Mononuclear cell (primary cell): ENCODE data around the gene B9D2. TPM values are rescaled to one million over a fixed set of nuclear protein-coding genes. Genes with fewer than 3 reads are reported as not detected.
"Not testable (repeated sequence)": the region's sequence is repeated elsewhere in the genome, so short reads cannot be mapped to it uniquely, and the experiment has no call there.

Source experiments
- H3K27me3 ChIP-seq: 2 replicates; pipeline ENCODE4 v1.6.0; 2011; ENCODE audit warnings: low read length, control low read depth; ENCODE audit not compliant: insufficient read depth
- H3K4me1 ChIP-seq: 2 replicates; pipeline ENCODE4 v1.5.1; 2011; ENCODE audit warnings: mild to moderate bottlenecking, low read length, control low read depth; ENCODE audit not compliant: insufficient read depth
- H3K4me3 ChIP-seq: 2 replicates; pipeline ENCODE4 v1.5.1; 2011; ENCODE audit warnings: mild to moderate bottlenecking, low read length, moderate library complexity
- H3K9me3 ChIP-seq: 2 replicates; pipeline ENCODE4 v1.5.1; 2011; ENCODE audit warnings: low read depth, mild to moderate bottlenecking, control low read depth, low read length
- total RNA-seq: library from RNA; depleted of rRNA; stranded (reverse); fragments of >200 nt; gene quantifications from one replicate; pipeline ENCODE4 v1.2.3, GENCODE V29; 2012

The B9D2 gene
- total RNA-seq, 1 donor, result 3.8 TPM

DNA sequence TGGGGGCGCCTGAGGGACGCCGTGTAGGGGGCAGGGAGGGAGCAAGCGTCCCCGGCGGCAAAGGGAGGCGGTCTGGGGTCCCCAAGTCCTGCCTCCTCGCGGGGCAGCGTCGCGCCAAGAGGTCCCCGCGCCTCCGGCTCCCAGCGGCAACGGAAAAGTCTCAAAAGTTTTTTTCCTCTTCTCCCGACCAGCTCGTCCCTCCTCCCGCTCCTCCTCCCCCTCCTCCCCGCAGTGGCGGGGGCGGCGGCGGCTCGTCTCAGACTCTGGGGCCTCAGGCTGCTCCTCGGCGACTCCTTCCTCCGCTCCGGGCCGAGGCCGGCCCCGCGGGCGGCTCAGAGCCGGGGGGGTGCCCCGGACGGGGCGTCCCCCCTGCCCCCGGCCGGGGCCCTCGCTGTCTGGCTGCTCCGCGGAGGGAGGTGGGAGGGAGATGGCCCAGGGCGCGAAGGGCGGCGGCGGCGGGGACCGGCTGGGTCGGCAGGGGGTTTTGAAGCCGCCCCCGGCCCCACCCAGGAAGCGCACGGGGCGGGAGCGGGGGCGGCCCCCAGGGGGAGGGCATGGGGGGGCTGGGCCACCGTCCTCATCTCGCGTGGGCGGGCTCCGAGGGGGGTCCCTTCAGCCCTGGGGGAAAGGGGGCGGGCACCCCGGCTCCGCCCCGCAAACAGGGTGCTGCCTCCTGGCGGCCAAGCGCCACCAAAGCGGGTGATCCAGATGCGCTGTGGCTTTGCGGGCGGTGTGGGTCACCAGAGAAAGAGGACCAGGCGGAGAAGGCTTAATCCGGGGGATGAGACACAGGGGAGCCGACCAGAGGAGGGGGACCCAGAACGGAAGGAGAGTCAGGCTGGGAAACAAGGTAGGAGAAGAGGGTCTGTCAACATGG, 10.2 kb downstream of the B9D2 start, which contains the start of gene TGFB1:
TSS of gene TGFB1 (minus strand) at position 457 of the 877 bp plus-strand sequence. CDS start 878 bp downstream, outside the sequence.
- Histone ChIP-seq H3K4me1 (peaks cover 72% of the 10 kb centered on the region), H3K9me3 (no peaks in the 10 kb centered on the region), H3K27me3 (no peaks in the 10 kb centered on the region), H3K4me3 (peak within 1 kb of the TSS; percentile 82)

DNA sequence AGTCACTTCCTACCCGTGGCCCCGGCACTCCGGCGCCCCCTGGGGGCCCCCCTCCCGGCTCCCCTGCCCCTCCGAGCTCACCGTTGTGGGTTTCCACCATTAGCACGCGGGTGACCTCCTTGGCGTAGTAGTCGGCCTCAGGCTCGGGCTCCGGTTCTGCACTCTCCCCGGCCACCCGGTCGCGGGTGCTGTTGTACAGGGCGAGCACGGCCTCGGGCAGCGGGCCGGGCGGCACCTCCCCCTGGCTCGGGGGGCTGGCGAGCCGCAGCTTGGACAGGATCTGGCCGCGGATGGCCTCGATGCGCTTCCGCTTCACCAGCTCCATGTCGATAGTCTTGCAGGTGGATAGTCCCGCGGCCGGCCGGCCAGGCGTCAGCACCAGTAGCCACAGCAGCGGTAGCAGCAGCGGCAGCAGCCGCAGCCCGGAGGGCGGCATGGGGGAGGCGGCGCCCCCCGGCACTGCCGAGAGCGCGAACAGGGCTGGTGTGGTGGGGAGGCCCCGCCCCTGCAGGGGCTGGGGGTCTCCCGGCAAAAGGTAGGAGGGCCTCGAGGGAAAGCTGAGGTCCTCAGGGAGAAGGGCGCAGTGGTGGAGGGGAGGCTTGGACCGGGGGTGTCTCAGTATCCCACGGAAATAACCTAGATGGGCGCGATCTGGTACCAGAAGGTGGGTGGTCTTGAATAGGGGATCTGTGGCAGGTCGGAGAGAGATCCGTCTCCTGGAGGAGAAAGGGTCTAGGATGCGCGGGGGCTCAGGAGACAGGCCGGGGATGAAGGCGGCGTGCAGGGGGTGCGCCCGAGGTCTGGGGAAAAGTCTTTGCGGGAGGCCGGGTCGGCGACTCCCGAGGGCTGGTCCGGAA, 11.1 kb downstream of the B9D2 start:
- Histone ChIP-seq H3K27me3 (no peaks in the 10 kb centered on the region), H3K4me3 (peak overlapping the region; percentile 82), H3K9me3 (no peaks in the 10 kb centered on the region), H3K4me1 (peaks cover 70% of the 10 kb centered on the region)

DNA sequence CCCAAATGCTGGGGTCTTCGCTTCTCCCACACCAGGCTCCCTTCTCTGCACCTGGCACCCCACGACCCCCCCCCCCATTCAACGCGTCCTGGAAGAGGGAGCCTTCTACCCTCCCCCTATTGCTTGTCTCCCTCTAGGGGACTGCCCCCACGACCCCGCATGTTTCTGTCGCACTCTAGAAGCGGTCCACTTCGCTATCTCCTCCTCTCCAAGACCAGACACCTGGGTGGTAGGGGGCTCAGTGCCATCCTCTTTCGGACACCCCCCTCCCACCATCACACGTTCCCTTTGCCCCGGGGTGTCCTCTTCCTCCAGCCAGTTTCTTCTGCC, 11.7 kb downstream of the B9D2 start:
- Histone ChIP-seq H3K9me3 (no peaks in the 10 kb centered on the region), H3K4me1 (peaks cover 70% of the 10 kb centered on the region), H3K4me3 (peak overlapping the region; percentile 82), H3K27me3 (no peaks in the 10 kb centered on the region)

DNA sequence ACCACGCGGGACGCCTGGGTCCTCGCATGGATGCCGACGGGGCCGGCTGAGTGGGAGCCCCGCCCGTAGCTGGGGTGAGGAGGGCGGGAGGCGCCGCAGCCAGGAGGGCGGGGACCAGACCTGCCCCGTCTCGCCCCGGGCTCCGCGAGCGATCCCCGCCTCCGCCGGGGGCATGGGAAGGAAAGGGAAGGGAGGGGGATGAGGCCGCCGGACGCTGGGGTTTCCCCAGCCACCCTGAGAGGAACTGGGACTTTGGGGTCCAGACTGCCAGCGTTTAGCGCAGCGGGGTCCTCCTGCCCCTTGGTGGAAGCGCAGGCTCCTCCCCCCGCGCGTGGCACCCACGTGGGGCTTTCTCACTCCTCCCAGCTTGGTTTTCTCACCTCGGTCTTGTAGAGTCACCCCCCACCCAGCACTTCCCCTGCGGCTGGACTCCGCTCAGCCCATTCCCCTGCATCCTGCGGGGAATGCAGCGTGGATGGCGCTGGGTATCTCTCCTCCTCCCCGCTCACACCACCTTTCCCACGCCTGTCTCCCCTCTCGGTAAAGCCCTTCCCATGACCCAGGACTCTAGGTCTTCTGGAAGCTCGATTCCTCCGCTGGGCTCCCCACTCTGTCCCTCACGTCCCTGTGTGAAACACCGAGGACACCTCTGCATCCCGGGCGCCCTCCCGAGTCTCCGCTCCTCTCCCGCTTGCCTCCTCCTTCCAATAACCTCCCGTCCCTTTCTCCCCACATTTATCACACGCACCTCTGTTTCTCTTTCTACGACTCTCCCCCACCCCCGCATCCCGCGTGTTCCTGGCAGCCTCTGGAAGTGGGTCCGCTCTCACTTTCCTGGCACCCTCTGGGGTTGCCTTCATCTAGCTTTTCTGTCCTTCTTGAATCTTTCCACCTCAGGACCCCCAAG, 12.4 kb downstream of the B9D2 start:
- Histone ChIP-seq H3K4me3 (peak overlapping the region; percentile 82), H3K9me3 (no peaks in the 10 kb centered on the region), H3K27me3 (no peaks in the 10 kb centered on the region), H3K4me1 (peaks cover 66% of the 10 kb centered on the region)

DNA sequence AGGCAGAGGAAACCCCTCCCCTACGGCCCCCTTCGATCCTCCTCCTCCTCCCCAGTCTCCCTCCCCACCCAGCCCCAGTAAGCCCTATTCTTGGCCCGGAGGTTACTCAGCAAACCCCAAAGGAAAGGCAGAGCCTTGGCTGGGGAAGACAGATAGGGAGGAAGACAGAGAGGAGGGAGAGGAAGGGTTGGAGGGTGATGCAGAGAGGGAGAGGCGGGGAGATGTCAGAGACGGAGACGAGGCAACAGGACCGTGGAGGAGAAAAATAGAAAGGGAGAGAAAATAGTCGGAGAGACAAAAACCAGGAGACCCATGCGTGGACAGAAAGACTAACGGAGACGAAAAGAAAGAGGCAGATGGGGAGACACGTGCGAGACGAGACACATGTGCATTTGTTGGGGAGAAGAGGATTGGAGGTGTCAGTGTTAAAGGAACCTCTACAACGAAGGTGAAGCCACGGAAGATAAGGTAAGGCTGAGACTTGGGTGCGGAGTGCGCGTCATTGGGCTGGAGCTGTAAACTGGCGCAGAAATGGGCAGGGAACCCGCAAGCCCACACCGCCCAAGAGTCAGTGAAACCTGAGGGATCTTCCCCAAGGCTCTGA, 13.1 kb downstream of the B9D2 start:
- peak overlapping the region; percentile 82 for H3K4me3 ChIP-seq
- peaks cover 62% of the 10 kb centered on the region for H3K4me1 ChIP-seq
- H3K9me3 ChIP-seq, result no peaks in the 10 kb centered on the region

DNA sequence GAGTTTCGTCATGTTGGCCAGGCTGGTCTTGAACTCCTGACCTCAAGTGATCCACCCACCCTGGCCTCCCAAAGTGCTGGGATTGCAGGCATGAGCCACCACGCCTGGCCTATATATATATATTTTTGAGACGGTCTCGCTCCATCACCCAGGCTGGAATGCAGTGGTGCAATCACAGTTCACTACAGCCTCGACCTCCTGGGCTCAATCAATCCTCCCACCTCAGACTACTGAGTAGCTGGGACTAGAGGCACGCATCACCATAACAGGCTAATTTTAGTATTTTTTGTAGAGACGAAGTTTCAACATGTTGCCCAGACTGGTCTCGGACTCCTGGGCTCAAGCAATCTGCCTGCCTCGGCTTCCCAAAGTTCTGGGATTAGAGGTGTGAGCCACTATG, 17.0 kb downstream of the B9D2 start:
- not testable (repeated sequence) for H3K27me3 ChIP-seq, H3K4me3 ChIP-seq, H3K9me3 ChIP-seq
- H3K4me1 ChIP-seq, result peaks cover 75% of the 10 kb centered on the region

More for the DNA sequence above, 13.1 kb downstream of the B9D2 start:
- no peaks in the 10 kb centered on the region for H3K27me3 ChIP-seq

DNA sequence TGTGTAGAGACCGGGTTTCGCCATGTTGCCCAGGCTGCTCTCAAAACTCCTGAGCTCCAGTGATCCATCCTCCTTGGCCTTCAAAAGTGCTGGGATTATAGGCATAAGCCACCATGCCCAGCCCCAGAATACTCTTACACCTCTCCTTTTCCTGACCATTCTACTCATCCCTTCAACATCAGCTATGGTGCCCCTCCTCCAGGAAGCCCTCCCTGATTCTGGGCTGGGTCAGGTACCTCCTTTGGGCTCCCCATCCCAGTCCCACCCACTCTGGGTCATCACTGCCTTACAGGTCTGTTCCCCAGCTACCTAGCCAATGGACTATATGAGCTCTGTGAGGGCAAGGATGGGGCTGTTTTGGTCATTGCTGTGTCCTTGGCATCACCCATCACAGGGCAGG, 19.8 kb downstream of the B9D2 start:
- H3K9me3 ChIP-seq, result no peaks in the 10 kb centered on the region
- H3K27me3 ChIP-seq, result no peaks in the 10 kb centered on the region
- H3K4me3 ChIP-seq, result no peak overlapping the region
- peaks cover 73% of the 10 kb centered on the region for H3K4me1 ChIP-seq

DNA sequence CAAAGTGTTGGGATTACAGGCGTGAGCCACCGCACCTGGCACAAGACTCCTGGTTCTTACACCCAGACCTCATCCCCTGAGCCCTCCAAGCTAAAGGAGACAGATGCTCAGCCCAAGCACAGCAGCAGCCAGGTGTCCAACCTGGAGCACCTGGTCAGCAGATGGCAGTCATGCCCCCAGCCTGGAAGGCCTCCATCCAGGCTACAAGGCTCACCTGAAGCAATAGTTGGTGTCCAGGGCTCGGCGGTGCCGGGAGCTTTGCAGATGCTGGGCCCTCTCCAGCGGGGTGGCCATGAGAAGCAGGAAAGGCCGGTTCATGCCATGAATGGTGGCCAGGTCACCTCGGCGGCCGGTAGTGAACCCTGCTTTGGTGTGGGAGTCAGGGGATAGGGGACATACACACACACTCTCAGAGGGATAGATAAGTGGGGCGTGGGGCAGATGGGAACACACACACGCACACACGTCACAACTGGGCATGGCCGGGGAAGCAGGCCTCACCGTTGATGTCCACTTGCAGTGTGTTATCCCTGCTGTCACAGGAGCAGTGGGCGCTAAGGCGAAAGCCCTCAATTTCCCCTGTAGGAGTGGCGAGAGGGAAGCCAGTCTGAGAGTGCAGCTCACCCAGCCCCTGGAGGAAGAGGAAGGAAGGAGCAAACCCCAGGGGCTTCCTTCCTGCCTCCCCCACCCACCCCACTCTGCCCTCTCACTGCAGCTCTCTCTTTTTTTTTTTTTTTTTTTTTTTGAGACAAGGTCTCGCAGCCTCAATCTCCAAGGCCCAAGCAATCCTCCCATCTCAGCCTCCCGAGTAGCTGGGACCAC, 22.1 kb downstream of the B9D2 start:
- peak overlapping the region; percentile 22 for H3K4me3 ChIP-seq
- H3K4me1 ChIP-seq, result peaks cover 63% of the 10 kb centered on the region

DNA sequence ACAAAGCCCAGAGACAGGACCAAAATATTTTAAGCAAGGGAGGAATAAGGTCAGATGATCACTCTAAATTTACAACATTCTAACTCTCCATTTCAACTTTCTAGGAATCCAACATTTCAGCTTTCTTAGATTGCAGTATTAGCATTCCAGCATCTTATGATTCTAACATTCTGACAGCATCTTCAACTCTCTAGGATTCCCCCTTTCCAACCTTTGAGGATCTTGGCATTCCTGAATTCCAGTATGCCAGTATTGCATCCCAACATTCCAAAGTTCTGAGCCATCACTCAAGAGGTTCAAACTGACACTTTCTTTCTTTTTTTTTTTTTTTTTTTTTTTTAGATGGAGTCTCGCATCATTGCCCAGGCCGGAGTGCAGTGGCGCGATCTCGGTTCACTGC, 24.0 kb downstream of the B9D2 start:
- H3K9me3 ChIP-seq, result no peaks in the 10 kb centered on the region
- H3K4me1 ChIP-seq, result peaks cover 77% of the 10 kb centered on the region
- no peak overlapping the region for H3K4me3 ChIP-seq
- no peaks in the 10 kb centered on the region for H3K27me3 ChIP-seq

More for the DNA sequence above, 22.1 kb downstream of the B9D2 start:
- no peaks in the 10 kb centered on the region for H3K27me3 ChIP-seq
- H3K9me3 ChIP-seq, result no peaks in the 10 kb centered on the region

DNA sequence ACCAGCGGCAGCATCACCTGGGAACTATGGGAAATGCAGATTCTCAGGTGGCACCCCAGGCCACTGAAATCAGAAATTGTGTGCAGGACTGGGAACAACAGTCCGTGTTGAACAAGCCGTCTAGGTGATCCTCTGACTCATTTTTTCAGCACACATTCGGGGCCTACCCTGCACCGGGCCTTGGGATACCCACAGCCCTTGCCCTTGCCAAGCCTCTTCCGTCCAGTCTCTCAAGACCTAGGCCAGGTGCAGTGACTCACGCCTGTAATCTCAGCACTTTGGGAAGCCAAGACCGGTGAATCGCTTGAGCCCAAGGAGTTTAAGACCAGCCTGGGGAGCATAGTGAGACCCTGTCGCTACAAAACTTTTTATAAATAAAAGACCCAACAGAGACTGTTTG, 28.5 kb downstream of the B9D2 start:
- Histone ChIP-seq H3K4me1 (peaks cover 72% of the 10 kb centered on the region), H3K9me3 (no peaks in the 10 kb centered on the region), H3K27me3 (no peaks in the 10 kb centered on the region), H3K4me3 (no peak overlapping the region)

DNA sequence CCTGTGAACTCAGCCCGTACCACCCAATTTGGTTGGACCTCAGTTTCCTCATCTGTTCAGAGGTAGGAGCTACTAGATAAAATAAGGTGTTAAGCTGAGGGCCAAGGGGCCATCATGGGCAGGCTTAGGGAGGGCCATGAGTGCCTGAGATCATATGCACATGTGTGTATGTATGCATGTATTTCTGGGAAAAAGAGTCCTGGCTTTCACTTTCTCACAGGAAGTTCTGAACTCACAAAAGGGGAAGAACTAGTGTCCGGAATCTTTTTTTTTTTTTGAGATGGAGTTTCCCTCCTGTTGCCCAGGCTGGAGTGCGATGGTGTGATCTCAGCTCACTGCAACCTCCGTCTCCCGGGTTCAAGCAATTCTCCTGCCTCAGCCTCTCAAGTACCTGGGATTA, 29.2 kb downstream of the B9D2 start:
- no peak overlapping the region for H3K4me3 ChIP-seq
- H3K9me3 ChIP-seq, result no peaks in the 10 kb centered on the region
- no peaks in the 10 kb centered on the region for H3K27me3 ChIP-seq
- peaks cover 72% of the 10 kb centered on the region for H3K4me1 ChIP-seq

DNA sequence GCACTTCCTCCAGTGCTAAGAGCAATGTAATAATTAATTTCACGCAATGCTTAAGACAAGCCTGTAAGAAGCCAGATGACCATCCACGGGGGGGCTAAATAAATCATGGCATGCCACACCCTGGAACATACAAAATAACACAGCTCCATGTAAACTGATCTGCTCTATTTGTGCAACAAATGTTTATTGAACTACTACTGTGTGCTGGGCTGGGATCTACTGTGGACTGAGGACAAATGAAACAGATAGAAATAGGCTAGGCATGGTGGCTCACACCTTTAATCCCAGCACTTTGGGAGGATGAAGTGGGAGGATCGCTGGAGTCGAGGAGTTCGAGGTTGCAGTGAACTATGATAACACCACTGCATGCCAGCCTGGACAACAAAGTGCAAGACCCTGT, 31.5 kb downstream of the B9D2 start:
- Histone ChIP-seq H3K4me1 (peaks cover 90% of the 10 kb centered on the region), H3K9me3 (no peaks in the 10 kb centered on the region), H3K4me3 (no peak overlapping the region), H3K27me3 (no peaks in the 10 kb centered on the region)

DNA sequence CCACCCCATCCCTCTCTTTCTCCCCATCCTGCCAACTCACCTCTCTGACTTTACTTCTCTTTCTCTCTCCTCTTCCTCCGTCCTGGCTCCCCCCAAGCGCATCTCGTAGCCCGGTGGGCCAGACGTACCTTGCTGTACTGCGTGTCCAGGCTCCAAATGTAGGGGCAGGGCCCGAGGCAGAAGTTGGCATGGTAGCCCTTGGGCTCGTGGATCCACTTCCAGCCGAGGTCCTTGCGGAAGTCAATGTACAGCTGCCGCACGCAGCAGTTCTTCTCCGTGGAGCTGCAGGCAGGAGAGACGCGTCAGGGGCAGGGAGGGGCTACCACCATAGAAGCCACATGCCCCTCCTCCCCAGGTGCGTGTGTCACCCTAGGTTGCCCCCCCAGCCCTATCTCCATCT, 31.9 kb downstream of the B9D2 start:
- H3K4me1 ChIP-seq, result peaks cover 92% of the 10 kb centered on the region
- H3K9me3 ChIP-seq, result no peaks in the 10 kb centered on the region
- no peaks in the 10 kb centered on the region for H3K27me3 ChIP-seq
- H3K4me3 ChIP-seq, result no peak overlapping the region
